ENCODE data around the gene TSPEAR. TPM values are rescaled to one million over a fixed set of nuclear protein-coding genes. Genes with fewer than 3 reads are reported as not detected.

TSPEAR gene
- total RNA-seq, 2 donors from 2014 or later, result not detected

- Histone ChIP-seq H3K4me1 (no peaks in the 10 kb centered on the region), H3K36me3 (no peaks in the 10 kb centered on the region), H3K4me3 (no peak overlapping the region), H3K9me3 (no peaks in the 10 kb centered on the region), H3K27me3 (no peaks in the 10 kb centered on the region), H3K27ac (no peak overlapping the region), H3K9ac (ENCODE audit: low read depth in 2 of 2, low read length in 2 of 2) (no peak overlapping the region)
- no peak for DNase-seq
- intact Hi-C loops (cut with DNase I), result no loop called here
- no peak for TF ChIP-seq CTCF (IDR thresholded peaks at IDR 0.05)
These were observed 102.2 kb downstream of the TSPEAR start for GRCh38 chr21:44609193-44609592.

GRCh38 chr21:44606495-44606894 is 104.9 kb downstream of the TSPEAR start:
- Histone ChIP-seq H3K27ac (no peak overlapping the region), H3K4me1 (no peaks in the 10 kb centered on the region), H3K9ac (ENCODE audit: low read depth in 2 of 2, low read length in 2 of 2) (no peak overlapping the region), H3K4me3 (no peak overlapping the region), H3K36me3 (no peaks in the 10 kb centered on the region), H3K27me3 (no peaks in the 10 kb centered on the region), H3K9me3 (no peaks in the 10 kb centered on the region)
- intact Hi-C loops (cut with DNase I), result no loop called here
- no peak for DNase-seq
- TF ChIP-seq CTCF (IDR thresholded peaks at IDR 0.05), result no peak

- H3K27ac ChIP-seq, result no peak overlapping the region
- H3K4me1 ChIP-seq, result no peaks in the 10 kb centered on the region
- H3K27me3 ChIP-seq, result no peaks in the 10 kb centered on the region
- TF ChIP-seq CTCF (IDR thresholded peaks at IDR 0.05), result no peak
- no peak overlapping the region for H3K9ac ChIP-seq (ENCODE audit: low read depth in 2 of 2, low read length in 2 of 2)
- H3K36me3 ChIP-seq, result no peaks in the 10 kb centered on the region
- DNase-seq, result no peak
- intact Hi-C loops (cut with DNase I), result no loop called here
- H3K9me3 ChIP-seq, result no peaks in the 10 kb centered on the region
- no peak overlapping the region for H3K4me3 ChIP-seq
These were observed 107.5 kb downstream of the TSPEAR start for GRCh38 chr21:44603911-44604310.

GRCh38 chr21:44603109-44603875 is 108.1 kb downstream of the TSPEAR start:
- Histone ChIP-seq H3K4me3 (no peak overlapping the region), H3K4me1 (no peaks in the 10 kb centered on the region), H3K27ac (no peak overlapping the region), H3K9ac (ENCODE audit: low read depth in 2 of 2, low read length in 2 of 2) (no peak overlapping the region), H3K27me3 (no peaks in the 10 kb centered on the region), H3K36me3 (no peaks in the 10 kb centered on the region), H3K9me3 (no peaks in the 10 kb centered on the region)
- intact Hi-C loops (cut with DNase I), result no loop called here
- no peak for TF ChIP-seq CTCF (IDR thresholded peaks at IDR 0.05)
- DNase-seq, result no peak

- Histone ChIP-seq H3K9me3 (no peaks in the 10 kb centered on the region), H3K27ac (no peak overlapping the region), H3K9ac (ENCODE audit: low read depth in 2 of 2, low read length in 2 of 2) (no peak overlapping the region), H3K36me3 (no peaks in the 10 kb centered on the region), H3K27me3 (no peaks in the 10 kb centered on the region), H3K4me3 (no peak overlapping the region), H3K4me1 (no peaks in the 10 kb centered on the region)
- intact Hi-C loops (cut with DNase I), result no loop called here
- no peak for TF ChIP-seq CTCF (IDR thresholded peaks at IDR 0.05)
- DNase-seq, result no peak
These were observed 108.9 kb downstream of the TSPEAR start for GRCh38 chr21:44602463-44602850.
